Activated CD8-positive, alpha-beta memory T cell treated with anti-CD3 and anti-CD28 coated beads for 1 hour (primary cell): ENCODE results near the gene TRANK1.
"Not testable (repeated sequence)": the region's sequence is repeated elsewhere in the genome, so short reads cannot be mapped to it uniquely, and the experiment has no call there.

Experiments
- DNase-seq, 2 donors: peaks; one replicate each; pipeline ENCODE4 v3.0.0-alpha.2; 2020; ENCODE audit warnings: low read depth in 1 of 2; ENCODE audit errors: extremely low read depth in 1 of 2

TRANK1 gene

GRCh38 chr3:36957862-36958686, 13.2 kb upstream of the TRANK1 start:
- no peak for DNase-seq

GRCh38 chr3:36957063-36957462, 12.2 kb upstream of the TRANK1 start:
- no peak for DNase-seq

GRCh38 chr3:36956155-36956554, 11.3 kb upstream of the TRANK1 start:
- no peak for DNase-seq

GRCh38 chr3:36954452-36955134, 9.7 kb upstream of the TRANK1 start:
- no peak for DNase-seq

GRCh38 chr3:36947814-36948213, 3.0 kb upstream of the TRANK1 start:
- not testable (repeated sequence) for DNase-seq

- no peak for DNase-seq
Measured at GRCh38 chr3:36945333-36945980, 603 bp upstream of the TRANK1 start.

GRCh38 chr3:36944012-36944640, 728 bp downstream of the TRANK1 start:
- DNase-seq: no peak

- no peak for DNase-seq
Measured at GRCh38 chr3:36943601-36944000, 1.3 kb downstream of the TRANK1 start.

- no peak for DNase-seq
Measured at GRCh38 chr3:36942638-36943248, 2.1 kb downstream of the TRANK1 start.

GRCh38 chr3:36941658-36942057, 3.2 kb downstream of the TRANK1 start:
- DNase-seq: no peak

GRCh38 chr3:36941162-36941561, 3.7 kb downstream of the TRANK1 start:
- DNase-seq: no peak

- DNase-seq: no peak
Measured at GRCh38 chr3:36937492-36937891, 7.4 kb downstream of the TRANK1 start.

GRCh38 chr3:36933540-36934296, 11.1 kb downstream of the TRANK1 start:
- no peak for DNase-seq

- not testable (repeated sequence) for DNase-seq
Measured at GRCh38 chr3:36931424-36931823, 13.4 kb downstream of the TRANK1 start.

GRCh38 chr3:36928220-36928619, 16.6 kb downstream of the TRANK1 start:
- no peak for DNase-seq

GRCh38 chr3:36926292-36926897, 18.5 kb downstream of the TRANK1 start:
- no peak for DNase-seq

- no peak for DNase-seq
Measured at GRCh38 chr3:36924744-36925521, 19.9 kb downstream of the TRANK1 start.

- DNase-seq: no peak
Measured at GRCh38 chr3:36923981-36924743, 20.7 kb downstream of the TRANK1 start.
